ENCODE results near the gene MTR. TPM values are rescaled to one million over a fixed set of nuclear protein-coding genes. Genes with fewer than 3 reads are reported as not detected.

MTR gene
- total RNA-seq, 1 experiment from 2014 or later = 35.5 TPM

DNA sequence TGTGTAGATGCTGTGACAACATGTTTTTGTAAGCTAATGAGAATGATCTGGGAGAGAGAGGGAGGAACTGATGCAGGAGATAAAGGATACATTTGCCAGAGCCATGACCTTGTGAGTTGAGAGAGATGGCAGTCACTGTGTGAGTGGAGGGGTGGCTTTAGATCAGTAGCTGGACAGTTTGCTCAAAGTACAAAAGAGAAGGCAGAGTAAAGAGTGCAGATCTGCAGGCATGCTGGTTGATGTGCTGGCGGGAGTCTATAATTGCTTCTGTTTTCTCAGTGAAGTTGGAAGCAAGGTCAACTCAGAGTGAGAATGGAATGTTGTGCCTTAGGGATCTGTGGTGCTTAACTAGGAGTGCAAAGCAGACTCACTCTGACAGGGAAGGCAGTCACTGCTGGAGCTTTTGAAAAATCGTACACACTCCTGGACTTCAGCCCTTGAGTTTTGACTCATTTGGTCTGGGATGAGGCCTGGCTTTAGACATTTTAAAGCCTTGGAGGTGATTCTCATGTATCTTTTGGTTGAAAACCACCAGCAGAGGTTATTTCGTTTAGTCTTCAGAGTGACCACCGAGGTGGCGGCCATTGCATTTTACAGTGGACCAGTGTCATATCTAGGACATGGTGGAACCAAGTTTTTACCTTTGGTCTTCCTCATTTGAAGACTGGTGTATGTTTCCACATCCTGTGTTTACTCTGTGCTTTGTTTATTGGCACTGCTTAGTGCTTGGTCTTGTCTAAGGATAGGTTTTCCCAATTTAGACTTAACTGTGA, 49.6 kb downstream of the MTR start:
- H3K4me3 Mint-ChIP-seq = no peak overlapping the region
- no peak overlapping the region for H4K91ac ChIP-seq (ENCODE audit: insufficient read length, low read depth, low read length)
- H3K27me3 ChIP-seq (ENCODE audit: insufficient read depth, low read length) = no peaks in the 10 kb centered on the region
- H2AK5ac ChIP-seq (ENCODE audit: insufficient read length, low read length) = no peak overlapping the region
- H3K14ac ChIP-seq (ENCODE audit: insufficient read depth, low read length) = no peak overlapping the region
- no peak overlapping the region for H3K23ac ChIP-seq (ENCODE audit: insufficient read length, low read depth, low read length)
- H2BK12ac ChIP-seq (ENCODE audit: insufficient read length, low read depth, low read length) = no peak overlapping the region
- no peaks in the 10 kb centered on the region for H3K23me2 ChIP-seq (ENCODE audit: insufficient read length, low read depth, low read length, poor library complexity, severe bottlenecking)
- no peak overlapping the region for H2BK15ac ChIP-seq (ENCODE audit: low read depth, low read length)
- H3K79me2 ChIP-seq (ENCODE audit: insufficient read depth, low read length) = 0 out of 2 replicates have a peak, but pooled peaks cover 2% of the 10 kb centered on the region
- H2BK5ac ChIP-seq (ENCODE audit: insufficient read length, low read length) = no peak overlapping the region
- peaks cover 0 to 18% (median 7%) of the 10 kb centered on the region in 3 experiments; a peak in 4 of 7 replicates for H3K36me3 Mint-ChIP-seq (ENCODE audit: insufficient read depth in 1 of 3, low read depth in 3 of 3)
- no peak overlapping the region for H2AFZ ChIP-seq (ENCODE audit: low read length)
- no peaks in the 10 kb centered on the region for H3K4me1 ChIP-seq (ENCODE audit: insufficient read depth, low read length)
- no peak for DNase-seq
- WGBS (ENCODE audit: extremely low coverage, insufficient read length, low lambda C conversion rate) = no CpG with 5 or more reads among the region's 5 CpGs
- H3K27me3 Mint-ChIP-seq (ENCODE audit: low read depth) = no peaks in the 10 kb centered on the region
- no peak overlapping the region for H3K18ac ChIP-seq (ENCODE audit: insufficient read length, low read depth, low read length)
- TF ChIP-seq, protein P1, sequence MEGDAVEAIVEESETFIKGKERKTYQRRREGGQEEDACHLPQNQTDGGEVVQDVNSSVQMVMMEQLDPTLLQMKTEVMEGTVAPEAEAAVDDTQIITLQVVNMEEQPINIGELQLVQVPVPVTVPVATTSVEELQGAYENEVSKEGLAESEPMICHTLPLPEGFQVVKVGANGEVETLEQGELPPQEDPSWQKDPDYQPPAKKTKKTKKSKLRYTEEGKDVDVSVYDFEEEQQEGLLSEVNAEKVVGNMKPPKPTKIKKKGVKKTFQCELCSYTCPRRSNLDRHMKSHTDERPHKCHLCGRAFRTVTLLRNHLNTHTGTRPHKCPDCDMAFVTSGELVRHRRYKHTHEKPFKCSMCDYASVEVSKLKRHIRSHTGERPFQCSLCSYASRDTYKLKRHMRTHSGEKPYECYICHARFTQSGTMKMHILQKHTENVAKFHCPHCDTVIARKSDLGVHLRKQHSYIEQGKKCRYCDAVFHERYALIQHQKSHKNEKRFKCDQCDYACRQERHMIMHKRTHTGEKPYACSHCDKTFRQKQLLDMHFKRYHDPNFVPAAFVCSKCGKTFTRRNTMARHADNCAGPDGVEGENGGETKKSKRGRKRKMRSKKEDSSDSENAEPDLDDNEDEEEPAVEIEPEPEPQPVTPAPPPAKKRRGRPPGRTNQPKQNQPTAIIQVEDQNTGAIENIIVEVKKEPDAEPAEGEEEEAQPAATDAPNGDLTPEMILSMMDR (conservative IDR thresholded peaks at IDR 0.05) = no peak
- no peak overlapping the region for H3K27ac Mint-ChIP-seq
- H4K5ac ChIP-seq (ENCODE audit: insufficient read length, low read depth, low read length) = no peak overlapping the region
- H4K8ac ChIP-seq (replicated peaks; ENCODE audit: insufficient read length, low read depth, low read length) = no peak overlapping the region
- no peak overlapping the region for H2BK120ac ChIP-seq (ENCODE audit: low read depth, low read length, poor library complexity, severe bottlenecking)
- H3K4me2 ChIP-seq (ENCODE audit: insufficient read depth, insufficient read length, low read length) = no peak overlapping the region
- H2BK20ac ChIP-seq (ENCODE audit: low read depth, low read length, poor library complexity, severe bottlenecking) = no peak overlapping the region
- H3K9me3 ChIP-seq (ENCODE audit: control insufficient read depth, low read depth, low read length) = no peaks in the 10 kb centered on the region
- H4K20me1 ChIP-seq (ENCODE audit: control insufficient read depth, insufficient read depth, insufficient read length) = no peaks in the 10 kb centered on the region
- no peak overlapping the region for H3K9ac ChIP-seq (ENCODE audit: extremely low read depth, insufficient read length, low read length)
- no peak overlapping the region for H3K56ac ChIP-seq (ENCODE audit: insufficient read length, low read depth, low read length)
- no peaks in the 10 kb centered on the region for H3K9me3 Mint-ChIP-seq
- no peak overlapping the region for H3K4ac ChIP-seq (ENCODE audit: low read depth, low read length)
- no peaks in the 10 kb centered on the region for H3K79me1 ChIP-seq (ENCODE audit: insufficient read depth, low read depth, low read length, poor library complexity, severe bottlenecking)
- peaks cover 4% of the 10 kb centered on the region in 2 experiments; a peak in 3 of 4 replicates for H3K4me1 Mint-ChIP-seq
- no peak overlapping the region for H3K27ac ChIP-seq (ENCODE audit: insufficient read length, low read depth, low read length)
- no peak overlapping the region for H3T11ph ChIP-seq (ENCODE audit: low read length)
